ENCODE data around the gene C11orf91. TPM values are rescaled to one million over a fixed set of nuclear protein-coding genes. Genes with fewer than 3 reads are reported as not detected.

C11orf91 gene
- total and polyA plus RNA-seq, 2 of the 4 experiments (the other 2 are of a cell fraction) = 0.10 TPM; not detected in 1

DNA sequence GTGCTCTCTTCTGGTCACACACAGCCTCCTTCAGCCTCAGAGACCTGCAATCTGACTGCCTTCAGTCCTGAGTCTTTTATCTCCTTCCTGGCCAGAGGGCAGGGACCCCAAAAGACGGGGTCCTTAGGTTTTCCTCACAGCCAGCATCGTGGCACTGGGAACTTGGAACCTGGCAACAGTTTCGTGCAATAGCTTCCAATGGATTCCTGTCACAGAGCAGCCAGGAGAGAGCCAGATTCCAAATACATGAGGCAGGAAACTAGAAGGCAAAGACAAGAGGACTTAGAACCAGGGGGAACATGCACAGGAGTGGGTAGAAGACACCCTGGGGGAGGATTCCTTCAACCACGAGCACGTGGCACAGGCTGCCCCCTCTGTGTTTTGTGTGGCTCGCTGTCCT is 48.6 kb downstream of the C11orf91 start:
- BruUV-seq (replicated peaks) = no TSS peak
- H3K4me2 ChIP-seq (ENCODE audit: low read depth, low read length) = no peak overlapping the region

More for the DNA sequence above, 48.6 kb downstream of the C11orf91 start:
- no peaks in the 10 kb centered on the region for H3K36me3 ChIP-seq (ENCODE audit: control insufficient read depth, insufficient read depth, low read length)
- ChIA-PET POLR2A (ENCODE audit: unreplicated experiment) (no interaction called here), CTCF (interaction anchor here (0.6 kb wide), 1 partner anchor 42 kb away, joined by 3 read pairs; no protein-coding TSS in a partner anchor)
- H4K20me1 ChIP-seq (ENCODE audit: insufficient read depth, low read length) = no peaks in the 10 kb centered on the region
- ATAC-seq (ENCODE audit: low read depth) (peak; percentile 27; the same call in 1 of the 2 replicates), DNase-seq (peak; percentile 17)
- H3K4ac ChIP-seq (ENCODE audit: low read depth, low read length) = peak overlapping the region; percentile 67
- peak overlapping the region; percentile 34 for H2AK9ac ChIP-seq (replicated peaks; ENCODE audit: low read depth, low read length, poor library complexity)
- no peaks in the 10 kb centered on the region; the same call in 1 of the 2 replicates for H3K9me1 ChIP-seq (ENCODE audit: insufficient read depth, low read length)
- no peak overlapping the region for H4K91ac ChIP-seq (ENCODE audit: insufficient read depth, low read depth, low read length)
- H3K4me1 ChIP-seq (ENCODE audit: control insufficient read depth, insufficient read depth, low read length) = peaks cover 5% of the 10 kb centered on the region
- H3K9ac ChIP-seq (ENCODE audit: low read depth, low read length) = no peak overlapping the region
- peak overlapping the region; percentile 49; the same call in 1 of the 2 replicates for H2BK20ac ChIP-seq (ENCODE audit: low read depth, low read length)
- H2AK5ac ChIP-seq (ENCODE audit: low read depth, low read length) = peak overlapping the region; percentile 17; the same call in 1 of the 2 replicates
- H3K18ac ChIP-seq (ENCODE audit: low read depth, low read length) = no peak overlapping the region
- no peak overlapping the region for H2BK5ac ChIP-seq (ENCODE audit: low read depth, low read length, poor library complexity, severe bottlenecking)
- H3K23ac ChIP-seq (ENCODE audit: low read depth, low read length) = no peak overlapping the region
- peak overlapping the region; percentile 59; the same call in 1 of the 3 replicates for H2BK15ac ChIP-seq (ENCODE audit: low read depth, low read length)
- WGBS, 2 experiments (ENCODE audit: extremely low coverage in 2 of 2, insufficient read length in 1 of 2) = 63% methylated on average over 5 of the region's 6 CpGs; no CpG with 5 or more reads in 1 of the 2 experiments
- intact Hi-C loops (cut with micrococcal nuclease) (no loop called here), in situ Hi-C loops (cut with MboI; ENCODE audit: low sequenced_read_pairs) (no loop called here), dilution Hi-C loops (cut with HindIII; ENCODE audit: low sequenced_read_pairs, unreplicated experiment) (no loop called here)
- peak overlapping the region; percentile 76; the same call in 1 of the 2 replicates for H3K14ac ChIP-seq (replicated peaks; ENCODE audit: low read depth, low read length)
- H2AFZ ChIP-seq (replicated peaks; ENCODE audit: low read length, poor library complexity) = peak overlapping the region; percentile 72
- no peak overlapping the region for H3K27ac ChIP-seq (ENCODE audit: insufficient read depth, low read length)
- no peaks in the 10 kb centered on the region for H3K27me3 ChIP-seq (ENCODE audit: control insufficient read depth, insufficient read depth, low read length)
- H4K8ac ChIP-seq (ENCODE audit: low read depth in 2 of 2, low read length in 2 of 2) = peak overlapping the region in 1 of 2 experiments; percentile 70; a peak in 1 of 4 replicates
- H2BK120ac ChIP-seq (ENCODE audit: low read depth, low read length) = peak overlapping the region; percentile 67
- no peak overlapping the region for H4K5ac ChIP-seq (ENCODE audit: low read depth, low read length)
- no peak overlapping the region for H3K4me3 ChIP-seq (ENCODE audit: insufficient read depth, low read depth, low read length)
- no peaks in the 10 kb centered on the region for H3K9me3 ChIP-seq (ENCODE audit: control insufficient read depth, insufficient read depth, low read length)
- no peaks in the 10 kb centered on the region for H3K79me1 ChIP-seq (ENCODE audit: low read depth in 1 of 2, low read length in 2 of 2)
- no peak overlapping the region for H3K56ac ChIP-seq (ENCODE audit: extremely low read depth, insufficient read depth, low read length)
- no peak for TF ChIP-seq MAZ (IDR thresholded peaks at IDR 0.05; ENCODE audit: borderline replicate concordance, low read depth, low read length)
- TF ChIP-seq MAFK (IDR thresholded peaks at IDR 0.05; ENCODE audit: low read depth, low read length) = no peak
- TF ChIP-seq RAD21 (IDR thresholded peaks at IDR 0.05; ENCODE audit: low read length) = no peak
- no peak for TF ChIP-seq RFX5 (IDR thresholded peaks at IDR 0.05; ENCODE audit: low read depth, low read length)
- TF ChIP-seq, protein P1, sequence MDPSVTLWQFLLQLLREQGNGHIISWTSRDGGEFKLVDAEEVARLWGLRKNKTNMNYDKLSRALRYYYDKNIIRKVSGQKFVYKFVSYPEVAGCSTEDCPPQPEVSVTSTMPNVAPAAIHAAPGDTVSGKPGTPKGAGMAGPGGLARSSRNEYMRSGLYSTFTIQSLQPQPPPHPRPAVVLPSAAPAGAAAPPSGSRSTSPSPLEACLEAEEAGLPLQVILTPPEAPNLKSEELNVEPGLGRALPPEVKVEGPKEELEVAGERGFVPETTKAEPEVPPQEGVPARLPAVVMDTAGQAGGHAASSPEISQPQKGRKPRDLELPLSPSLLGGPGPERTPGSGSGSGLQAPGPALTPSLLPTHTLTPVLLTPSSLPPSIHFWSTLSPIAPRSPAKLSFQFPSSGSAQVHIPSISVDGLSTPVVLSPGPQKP (IDR thresholded peaks at IDR 0.05; ENCODE audit: borderline replicate concordance, low read depth, low read length) = no peak
- TF ChIP-seq, protein P2, sequence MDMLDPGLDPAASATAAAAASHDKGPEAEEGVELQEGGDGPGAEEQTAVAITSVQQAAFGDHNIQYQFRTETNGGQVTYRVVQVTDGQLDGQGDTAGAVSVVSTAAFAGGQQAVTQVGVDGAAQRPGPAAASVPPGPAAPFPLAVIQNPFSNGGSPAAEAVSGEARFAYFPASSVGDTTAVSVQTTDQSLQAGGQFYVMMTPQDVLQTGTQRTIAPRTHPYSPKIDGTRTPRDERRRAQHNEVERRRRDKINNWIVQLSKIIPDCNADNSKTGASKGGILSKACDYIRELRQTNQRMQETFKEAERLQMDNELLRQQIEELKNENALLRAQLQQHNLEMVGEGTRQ (IDR thresholded peaks at IDR 0.05; ENCODE audit: low read depth, low read length) = no peak
- TF ChIP-seq FOS (IDR thresholded peaks at IDR 0.05; ENCODE audit: low read depth, low read length) = no peak
- no peak for TF ChIP-seq SMC3 (IDR thresholded peaks at IDR 0.05; ENCODE audit: low read depth, low read length)
- TF ChIP-seq CEBPB (IDR thresholded peaks at IDR 0.05; ENCODE audit: low read depth, low read length) = no peak
- no peak for TF ChIP-seq MXI1 (IDR thresholded peaks at IDR 0.05; ENCODE audit: borderline replicate concordance, low read depth, low read length)
- no peak for TF ChIP-seq RCOR1 (IDR thresholded peaks at IDR 0.05; ENCODE audit: insufficient replicate concordance, low read length)
- TF ChIP-seq POLR2A (IDR thresholded peaks at IDR 0.05; ENCODE audit: low read depth, low read length) = no peak
- TF ChIP-seq CHD1 (IDR thresholded peaks at IDR 0.05; ENCODE audit: low read depth, low read length) = no peak
- no peak for TF ChIP-seq BHLHE40 (IDR thresholded peaks at IDR 0.05; ENCODE audit: low read depth, low read length)
- TF ChIP-seq NFE2L2 (IDR thresholded peaks at IDR 0.05; ENCODE audit: low read depth, low read length) = no peak
- TF ChIP-seq, protein P3, sequence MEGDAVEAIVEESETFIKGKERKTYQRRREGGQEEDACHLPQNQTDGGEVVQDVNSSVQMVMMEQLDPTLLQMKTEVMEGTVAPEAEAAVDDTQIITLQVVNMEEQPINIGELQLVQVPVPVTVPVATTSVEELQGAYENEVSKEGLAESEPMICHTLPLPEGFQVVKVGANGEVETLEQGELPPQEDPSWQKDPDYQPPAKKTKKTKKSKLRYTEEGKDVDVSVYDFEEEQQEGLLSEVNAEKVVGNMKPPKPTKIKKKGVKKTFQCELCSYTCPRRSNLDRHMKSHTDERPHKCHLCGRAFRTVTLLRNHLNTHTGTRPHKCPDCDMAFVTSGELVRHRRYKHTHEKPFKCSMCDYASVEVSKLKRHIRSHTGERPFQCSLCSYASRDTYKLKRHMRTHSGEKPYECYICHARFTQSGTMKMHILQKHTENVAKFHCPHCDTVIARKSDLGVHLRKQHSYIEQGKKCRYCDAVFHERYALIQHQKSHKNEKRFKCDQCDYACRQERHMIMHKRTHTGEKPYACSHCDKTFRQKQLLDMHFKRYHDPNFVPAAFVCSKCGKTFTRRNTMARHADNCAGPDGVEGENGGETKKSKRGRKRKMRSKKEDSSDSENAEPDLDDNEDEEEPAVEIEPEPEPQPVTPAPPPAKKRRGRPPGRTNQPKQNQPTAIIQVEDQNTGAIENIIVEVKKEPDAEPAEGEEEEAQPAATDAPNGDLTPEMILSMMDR (conservative IDR thresholded peaks at IDR 0.05; ENCODE audit: low read depth, low read length) = no peak

All from IMR-90 (cell line).